Gastrocnemius medialis (tissue), 4 donors: ENCODE data around the gene GALNT7.

ENCODE experiments used
- CTCF ChIP-seq, 5 experiments: fragments of 450-650 bp in 3 of 5; fragments of 200-600 bp in 2 of 5; sonication (generic) in 2 of 5; IDR thresholded peaks in 4 of 5; conservative IDR thresholded peaks in 1 of 5; 1 replicate in 4 of 5; 2 replicates in 1 of 5; pipeline ENCODE4 v1.5.1; 2016 to 2019; ENCODE audit warnings: antibody characterized with exemption in 5 of 5, mild to moderate bottlenecking in 3 of 5, moderate library complexity in 3 of 5
- POLR2A ChIP-seq, 2 donors: fragments of 450-650 bp; IDR thresholded peaks; one replicate each; pipeline ENCODE4 v1.6.1; 2017; ENCODE audit warnings: antibody characterized with exemption in 2 of 2, mild to moderate bottlenecking in 2 of 2, moderate library complexity in 2 of 2

GRCh38 chr4:173189117-173189693 lies 20.6 kb downstream of the GALNT7 start:
- TF ChIP-seq CTCF (IDR thresholded peaks at IDR 0.05 in 4 of 5, conservative IDR thresholded peaks at IDR 0.05 in 1 of 5) (no peak), POLR2A (IDR thresholded peaks at IDR 0.05) (no peak)
